WI38 (cell line): ENCODE measurements around the gene ATXN7L2.
"Not testable (repeated sequence)": the region's sequence is repeated elsewhere in the genome, so short reads cannot be mapped to it uniquely, and the experiment has no call there.

Source experiments
- H3K4me3 ChIP-seq: 2 replicates; pipeline ENCODE4 v1.5.1; 2011; ENCODE audit warnings: low read depth, mild to moderate bottlenecking, control low read depth, low read length
- TF ChIP-seq, protein P1 (sequence below): IDR thresholded peaks from 2 replicates; pipeline ENCODE4 v1.5.1; 2012; ENCODE audit warnings: low read depth, mild to moderate bottlenecking, control low read depth, low read length

Gene ATXN7L2

GRCh38 chr1:109468903-109469302, 14.8 kb upstream of the ATXN7L2 start:
- TF ChIP-seq, protein P1, sequence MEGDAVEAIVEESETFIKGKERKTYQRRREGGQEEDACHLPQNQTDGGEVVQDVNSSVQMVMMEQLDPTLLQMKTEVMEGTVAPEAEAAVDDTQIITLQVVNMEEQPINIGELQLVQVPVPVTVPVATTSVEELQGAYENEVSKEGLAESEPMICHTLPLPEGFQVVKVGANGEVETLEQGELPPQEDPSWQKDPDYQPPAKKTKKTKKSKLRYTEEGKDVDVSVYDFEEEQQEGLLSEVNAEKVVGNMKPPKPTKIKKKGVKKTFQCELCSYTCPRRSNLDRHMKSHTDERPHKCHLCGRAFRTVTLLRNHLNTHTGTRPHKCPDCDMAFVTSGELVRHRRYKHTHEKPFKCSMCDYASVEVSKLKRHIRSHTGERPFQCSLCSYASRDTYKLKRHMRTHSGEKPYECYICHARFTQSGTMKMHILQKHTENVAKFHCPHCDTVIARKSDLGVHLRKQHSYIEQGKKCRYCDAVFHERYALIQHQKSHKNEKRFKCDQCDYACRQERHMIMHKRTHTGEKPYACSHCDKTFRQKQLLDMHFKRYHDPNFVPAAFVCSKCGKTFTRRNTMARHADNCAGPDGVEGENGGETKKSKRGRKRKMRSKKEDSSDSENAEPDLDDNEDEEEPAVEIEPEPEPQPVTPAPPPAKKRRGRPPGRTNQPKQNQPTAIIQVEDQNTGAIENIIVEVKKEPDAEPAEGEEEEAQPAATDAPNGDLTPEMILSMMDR = no peak
- no peak overlapping the region for H3K4me3 ChIP-seq

- TF ChIP-seq, protein P1 = no peak
- no peak overlapping the region for H3K4me3 ChIP-seq
These were observed 13.5 kb upstream of the ATXN7L2 start for GRCh38 chr1:109470245-109470644.

GRCh38 chr1:109472779-109473178, 10.9 kb upstream of the ATXN7L2 start:
- TF ChIP-seq, protein P1 = no peak
- no peak overlapping the region for H3K4me3 ChIP-seq

DNA sequence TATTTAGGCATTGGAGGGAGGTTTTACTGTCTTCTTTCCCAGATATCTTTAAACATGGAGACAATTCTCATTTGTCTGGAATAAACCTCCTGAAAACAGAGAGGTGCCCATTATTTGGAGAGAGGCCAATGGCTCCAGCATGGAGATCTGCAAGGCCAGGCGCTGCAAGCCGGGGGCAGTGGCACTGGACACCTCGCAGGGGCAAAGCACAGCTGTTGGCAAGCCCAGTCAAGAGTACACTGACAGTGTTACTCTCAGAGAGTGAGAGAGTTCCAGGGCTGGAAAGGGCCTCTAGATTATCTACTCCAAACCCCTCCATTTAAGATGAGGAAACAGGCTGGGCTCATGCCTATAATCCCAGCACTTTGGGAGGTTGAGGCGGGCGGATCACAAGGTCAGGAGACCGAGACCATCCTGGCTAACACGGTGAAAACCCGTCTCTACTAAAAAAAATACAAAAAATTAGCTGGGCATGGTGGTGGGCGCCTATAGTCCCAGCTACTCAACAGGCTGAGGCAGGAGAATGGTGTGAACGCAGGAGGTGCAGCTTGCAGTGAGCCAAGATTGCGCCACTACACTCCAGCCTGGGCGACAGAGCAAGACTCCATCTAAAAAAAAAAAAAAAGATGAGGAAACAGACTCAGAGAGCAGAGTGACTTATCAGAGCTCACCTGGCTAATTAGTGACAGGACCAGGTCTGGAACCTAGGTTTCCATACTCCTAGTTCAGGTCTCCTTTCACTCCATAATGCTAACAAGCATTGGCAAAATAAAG, 10.2 kb upstream of the ATXN7L2 start:
- not testable (repeated sequence) for H3K4me3 ChIP-seq

- no peak overlapping the region for H3K4me3 ChIP-seq
- TF ChIP-seq, protein P1 = no peak
These were observed 9.0 kb upstream of the ATXN7L2 start for GRCh38 chr1:109474697-109475096.

GRCh38 chr1:109475261-109475660, 8.4 kb upstream of the ATXN7L2 start:
- TF ChIP-seq, protein P1 = no peak
- H3K4me3 ChIP-seq = no peak overlapping the region

DNA sequence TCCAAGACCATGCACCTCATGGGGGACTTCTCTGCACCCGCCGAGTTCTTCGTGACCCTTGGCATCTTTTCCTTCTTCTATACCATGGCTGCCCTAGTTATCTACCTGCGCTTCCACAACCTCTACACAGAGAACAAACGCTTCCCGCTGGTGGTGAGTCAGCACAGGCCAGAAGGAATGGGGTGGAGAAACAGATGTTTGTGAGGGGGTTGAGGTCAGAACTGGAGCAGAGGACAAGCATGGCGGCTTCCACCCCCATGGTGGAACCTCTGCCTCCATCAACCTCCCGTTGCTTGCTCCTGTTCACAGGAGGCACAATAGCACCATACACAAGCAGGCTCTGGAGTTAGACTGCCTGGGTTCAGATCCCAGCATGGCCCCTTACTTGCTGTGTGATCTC, 6.9 kb upstream of the ATXN7L2 start:
- TF ChIP-seq, protein P1 = no peak
- no peak overlapping the region for H3K4me3 ChIP-seq

- TF ChIP-seq, protein P1 = no peak
- no peak overlapping the region for H3K4me3 ChIP-seq
These were observed 5.9 kb upstream of the ATXN7L2 start for GRCh38 chr1:109477821-109478220.
